GM11168 (cell line): Measurements from ENCODE around the gene CCDC159.
"Not testable (repeated sequence)": the region's sequence is repeated elsewhere in the genome, so short reads cannot be mapped to it uniquely, and the experiment has no call there.

Experiments used
- in situ Hi-C: fragments of 300-500 bp; cut with MboI; formaldehyde crosslinking; loops from one replicate; pipeline ENCODE4 v1.12.0; 2022; ENCODE audit warnings: low sequenced_read_pairs; ENCODE audit not compliant: unreplicated experiment

Gene CCDC159

GRCh38 chr19:11364296-11364904 lies 18.1 kb downstream of the CCDC159 start:
- in situ Hi-C loops = no loop called here

- in situ Hi-C loops = no loop called here
Measured at GRCh38 chr19:11364935-11365334, 18.6 kb downstream of the CCDC159 start.

GRCh38 chr19:11365557-11366117 lies 19.3 kb downstream of the CCDC159 start:
- in situ Hi-C loops = no loop called here

- in situ Hi-C loops = no loop called here
Measured at GRCh38 chr19:11367528-11367927, 21.2 kb downstream of the CCDC159 start.

GRCh38 chr19:11370744-11371143 lies 24.4 kb downstream of the CCDC159 start:
- in situ Hi-C loops = no loop called here

- in situ Hi-C loops = no loop called here
Measured at GRCh38 chr19:11373166-11373884, 27.0 kb downstream of the CCDC159 start.

- in situ Hi-C loops = no loop called here
Measured at GRCh38 chr19:11373885-11374432, 27.6 kb downstream of the CCDC159 start.

GRCh38 chr19:11374433-11375142 lies 28.3 kb downstream of the CCDC159 start, which contains the start of gene SWSAP1:
SWSAP1 (plus strand) TSS chr19:11374666; CDS start chr19:11374681, 15 bp downstream.
- in situ Hi-C loops = no loop called here

GRCh38 chr19:11375143-11375948 lies 29.0 kb downstream of the CCDC159 start:
- in situ Hi-C loops = no loop called here

GRCh38 chr19:11377237-11377636 lies 30.9 kb downstream of the CCDC159 start:
- in situ Hi-C loops = no loop called here

GRCh38 chr19:11377756-11378155 lies 31.4 kb downstream of the CCDC159 start:
- in situ Hi-C loops = no loop called here

GRCh38 chr19:11378319-11379189 lies 32.2 kb downstream of the CCDC159 start:
- in situ Hi-C loops = no loop called here

GRCh38 chr19:11379269-11379845 lies 33.0 kb downstream of the CCDC159 start:
- in situ Hi-C loops = not testable (repeated sequence)

- in situ Hi-C loops = no loop called here
Measured at GRCh38 chr19:11379857-11380350, 33.6 kb downstream of the CCDC159 start.

GRCh38 chr19:11380653-11381537 lies 34.6 kb downstream of the CCDC159 start:
- in situ Hi-C loops = no loop called here

- in situ Hi-C loops = no loop called here
Measured at GRCh38 chr19:11382898-11383705, 36.8 kb downstream of the CCDC159 start.

- in situ Hi-C loops = no loop called here
Measured at GRCh38 chr19:11383706-11384048, 37.4 kb downstream of the CCDC159 start.
